ENCODE data around the gene TLE3.

The TLE3 gene

DNA sequence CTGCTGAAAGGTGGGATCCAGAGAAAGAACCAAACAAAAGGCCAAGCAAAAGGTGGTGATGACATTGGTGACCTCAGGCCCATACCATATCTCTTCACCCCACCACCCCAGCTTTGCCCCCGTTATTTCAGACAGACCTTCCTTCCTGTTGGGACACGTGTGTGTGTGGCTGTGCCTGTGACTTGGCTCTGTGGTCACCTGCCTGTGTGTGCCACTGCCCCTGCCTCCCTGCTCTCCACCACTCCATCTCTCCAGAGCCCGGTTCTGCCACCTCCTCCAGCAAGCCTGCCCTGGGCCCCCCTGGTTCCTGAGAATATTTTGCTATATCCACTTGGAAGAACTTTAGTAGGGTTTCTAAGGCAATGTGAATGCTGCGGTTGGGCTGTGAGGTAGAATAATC, 28.6 kb upstream of the TLE3 start:
- no peak for DNase-seq (ENCODE audit: low read depth, low spot score)
- no peak for TF ChIP-seq CTCF (IDR thresholded peaks at IDR 0.05; ENCODE audit: low read depth, low read length)
- in situ Hi-C loops (cut with HindIII; ENCODE audit: low sequenced_read_pairs) = no loop called here
- no peak overlapping the region for H3K4me3 ChIP-seq (ENCODE audit: low read depth, low read length)

- in situ Hi-C loops (cut with HindIII; ENCODE audit: low sequenced_read_pairs) = no loop called here
- no peak for TF ChIP-seq CTCF (IDR thresholded peaks at IDR 0.05; ENCODE audit: low read depth, low read length)
- no peak overlapping the region for H3K4me3 ChIP-seq (ENCODE audit: low read depth, low read length)
- no peak for DNase-seq (ENCODE audit: low read depth, low spot score)
Observed at GRCh38 chr15:70125605-70126004, 27.9 kb upstream of the TLE3 start.

GRCh38 chr15:70121624-70122302, 24.0 kb upstream of the TLE3 start:
- H3K4me3 ChIP-seq (ENCODE audit: low read depth, low read length) = no peak overlapping the region
- in situ Hi-C loops (cut with HindIII; ENCODE audit: low sequenced_read_pairs) = no loop called here
- DNase-seq (ENCODE audit: low read depth, low spot score) = peak; percentile 81
- TF ChIP-seq CTCF (IDR thresholded peaks at IDR 0.05; ENCODE audit: low read depth, low read length) = peak; percentile 5

DNA sequence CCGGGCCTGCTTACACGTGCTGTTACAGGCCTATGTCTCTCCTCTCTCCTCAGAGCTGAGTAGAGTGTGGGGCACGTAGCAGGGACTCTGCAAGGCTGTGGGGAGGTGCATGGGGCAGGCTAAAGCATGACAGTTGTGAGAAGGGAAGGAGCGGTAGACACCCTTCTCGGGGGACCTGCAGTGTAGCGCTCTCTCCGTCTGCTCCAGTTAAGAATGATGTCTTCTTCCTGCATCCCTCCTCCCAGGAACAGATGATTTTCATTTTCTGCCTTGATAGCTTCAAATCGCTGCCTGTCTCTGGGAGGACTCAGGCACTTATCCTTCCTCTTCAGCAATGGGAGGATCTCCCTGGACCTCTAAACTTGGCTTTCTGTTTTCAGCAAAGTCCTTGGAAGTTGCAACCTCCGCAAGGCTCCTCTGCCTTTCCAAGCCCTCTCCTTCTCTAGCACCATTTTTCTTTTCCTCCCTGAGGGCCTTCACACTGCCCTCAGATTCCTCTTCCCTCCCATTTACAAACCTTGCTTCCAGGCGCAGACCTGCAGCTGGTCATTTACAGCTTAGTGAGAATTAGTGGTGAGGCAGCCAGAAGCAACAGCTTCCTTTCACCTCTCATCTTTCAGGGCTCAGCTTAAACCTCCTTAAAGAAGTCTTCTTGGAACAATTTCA, 23.4 kb upstream of the TLE3 start:
- TF ChIP-seq CTCF (IDR thresholded peaks at IDR 0.05; ENCODE audit: low read depth, low read length) = no peak
- no peak overlapping the region for H3K4me3 ChIP-seq (ENCODE audit: low read depth, low read length)
- DNase-seq (ENCODE audit: low read depth, low spot score) = no peak
- in situ Hi-C loops (cut with HindIII; ENCODE audit: low sequenced_read_pairs) = no loop called here

DNA sequence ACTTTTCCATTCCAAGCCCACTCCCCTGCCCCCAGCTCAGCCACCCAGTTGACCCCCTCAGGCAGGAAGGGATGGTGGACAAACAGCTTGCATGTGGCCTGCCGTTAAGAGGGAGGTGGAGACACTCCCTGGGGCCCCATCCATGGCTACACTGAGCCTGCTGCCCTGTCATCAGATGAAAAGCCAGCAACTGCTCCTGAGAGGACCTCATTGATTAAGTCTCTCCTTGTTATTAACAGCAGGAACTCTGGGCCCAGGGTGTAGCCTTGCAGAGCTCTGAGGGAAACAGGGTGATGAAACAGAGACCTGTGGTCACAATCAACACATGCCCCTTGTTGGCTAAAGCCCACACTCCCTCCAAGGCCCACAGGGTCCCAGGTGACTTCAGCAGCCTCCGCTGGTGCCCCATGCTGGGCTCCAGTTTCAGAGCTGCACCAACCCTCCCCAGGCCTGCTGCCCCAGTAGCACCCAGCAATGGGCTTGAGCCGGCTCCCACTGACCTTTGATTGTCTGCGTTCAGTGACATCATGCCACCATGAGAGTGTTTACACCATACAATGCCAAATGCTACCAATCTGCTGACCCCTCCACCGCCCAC, 22.3 kb upstream of the TLE3 start:
- H3K4me3 ChIP-seq (ENCODE audit: low read depth, low read length) = no peak overlapping the region
- in situ Hi-C loops (cut with HindIII; ENCODE audit: low sequenced_read_pairs) = no loop called here
- DNase-seq (ENCODE audit: low read depth, low spot score) = no peak
- no peak for TF ChIP-seq CTCF (IDR thresholded peaks at IDR 0.05; ENCODE audit: low read depth, low read length)

DNA sequence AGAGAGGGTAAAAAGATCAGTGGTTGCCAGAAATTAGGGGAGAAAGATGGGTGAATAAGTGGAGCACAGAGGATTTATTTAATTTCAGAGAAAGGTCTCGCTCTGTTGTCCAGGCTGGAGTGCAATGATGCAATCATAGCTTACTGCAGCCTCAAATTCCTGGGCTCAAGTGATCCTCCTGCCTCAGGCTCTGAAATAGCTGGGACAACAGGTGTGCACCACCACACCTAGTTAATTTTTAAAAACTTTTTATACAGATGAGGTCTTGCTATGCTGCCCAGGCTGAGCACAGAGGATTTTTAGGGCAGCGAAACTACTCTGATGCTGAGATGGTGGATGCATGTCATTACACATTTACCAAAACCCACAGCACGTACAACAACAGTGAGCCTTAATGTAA, 20.9 kb upstream of the TLE3 start:
- H3K4me3 ChIP-seq (ENCODE audit: low read depth, low read length) = no peak overlapping the region
- in situ Hi-C loops (cut with HindIII; ENCODE audit: low sequenced_read_pairs) = no loop called here
- no peak for TF ChIP-seq CTCF (IDR thresholded peaks at IDR 0.05; ENCODE audit: low read depth, low read length)
- no peak for DNase-seq (ENCODE audit: low read depth, low spot score)

Data from astrocyte of the spinal cord (primary cell).